Activated T-helper 2 cell treated with anti-CD3 and anti-CD28 coated beads, Interferon-gamma antibody, Interleukin-2, Interleukin-4, amounts not matched to agents 10 μg/mL and 5 μg/mL and 100 μg/mL, durations not matched to agents 14 hours and 24 hours and 36 hours (primary cell): ENCODE data around the gene TOX2. TPM values are rescaled to one million over a fixed set of nuclear protein-coding genes. Genes with fewer than 3 reads are reported as not detected.

Experiments
- DNase-seq: peaks from one replicate; pipeline ENCODE4 v3.0.0; 2021; ENCODE audit warnings: low spot score
- H3K27ac Mint-ChIP-seq: one replicate; pipeline ENCODE4 v1.8.0; 2021; ENCODE audit warnings: mixed read lengths
- H3K27me3 Mint-ChIP-seq: one replicate; pipeline ENCODE4 v1.8.0; 2021; ENCODE audit warnings: low read depth, mixed read lengths
- H3K36me3 Mint-ChIP-seq: one replicate; pipeline ENCODE4 v1.8.0; 2021; ENCODE audit warnings: low read depth, mixed read lengths
- H3K4me1 Mint-ChIP-seq: one replicate; pipeline ENCODE4 v1.8.0; 2021; ENCODE audit warnings: low read depth, mixed read lengths
- H3K4me3 Mint-ChIP-seq: one replicate; pipeline ENCODE4 v1.8.0; 2021; ENCODE audit warnings: low read depth, mild to moderate bottlenecking, moderate library complexity, mixed read lengths
- H3K9me3 Mint-ChIP-seq: one replicate; pipeline ENCODE4 v1.8.0; 2021; ENCODE audit warnings: mixed read lengths
- intact Hi-C: fragments of 100-400 bp; cut with micrococcal nuclease; formaldehyde crosslinking; loops from one replicate; pipeline ENCODE4 v1.15.1; 2023
- total RNA-seq: library from RNA; stranded (reverse); gene quantifications from 2 replicates; pipeline ENCODE4 v1.2.3, GENCODE V29; 2022

TOX2 gene
- total RNA-seq, 1 donor from 2014 or later = 2.4 TPM

DNA sequence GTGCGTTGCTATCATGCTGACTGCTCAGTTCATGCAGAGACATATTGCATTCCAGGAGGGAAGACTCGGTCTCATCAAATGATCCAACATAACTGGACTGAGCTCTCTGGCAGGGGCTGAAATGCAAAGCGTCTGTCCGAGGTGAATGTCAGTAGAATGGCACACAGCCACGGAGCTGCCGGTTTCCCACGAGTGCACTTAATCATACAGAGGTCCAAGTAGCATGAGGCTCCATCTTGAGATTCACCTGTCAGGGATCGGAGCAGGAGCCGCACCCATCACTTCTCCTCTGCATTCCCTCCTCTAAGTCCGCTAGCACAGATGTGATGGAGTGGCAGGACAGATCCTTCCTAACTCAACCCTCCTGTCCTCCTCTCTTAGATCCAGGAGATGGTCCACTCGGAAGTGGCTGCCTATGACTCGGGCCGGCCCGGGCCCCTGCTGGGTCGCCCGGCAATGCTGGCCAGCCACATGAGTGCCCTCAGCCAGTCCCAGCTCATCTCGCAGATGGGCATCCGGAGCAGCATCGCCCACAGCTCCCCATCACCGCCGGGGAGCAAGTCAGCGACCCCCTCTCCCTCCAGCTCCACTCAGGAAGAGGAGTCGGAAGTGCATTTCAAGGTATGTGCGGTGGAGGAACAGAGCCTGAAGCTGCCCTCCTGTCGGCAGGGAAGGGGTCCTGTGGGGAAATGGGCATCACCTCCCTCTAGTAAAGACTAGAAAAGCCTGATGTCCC lies 136.4 kb downstream of the TOX2 start:
- Mint-ChIP-seq H3K9me3 (no peaks in the 10 kb centered on the region), H3K4me3 (no peak overlapping the region), H3K27ac (no peak overlapping the region), H3K36me3 (peaks cover 7% of the 10 kb centered on the region), H3K27me3 (peaks cover 19% of the 10 kb centered on the region), H3K4me1 (no peaks in the 10 kb centered on the region)
- intact Hi-C loops = no loop called here
- no peak for DNase-seq

DNA sequence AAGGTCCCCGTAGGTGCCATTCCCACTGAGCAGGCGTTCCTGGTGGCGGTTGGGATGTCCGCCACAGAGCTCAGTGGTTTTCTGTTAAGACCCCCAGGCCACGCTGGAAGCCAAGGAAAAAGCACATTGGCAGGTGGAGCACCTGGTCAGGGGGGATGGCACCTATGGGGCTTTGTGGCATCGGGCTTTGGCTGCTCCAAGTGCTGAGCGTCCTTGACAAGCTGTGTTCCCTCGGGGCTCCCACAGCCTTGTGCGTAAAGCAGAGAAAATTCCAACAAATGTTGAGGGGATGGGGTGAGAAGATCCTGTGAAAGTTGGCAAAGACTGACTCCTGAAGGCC lies 137.0 kb downstream of the TOX2 start:
- Mint-ChIP-seq H3K36me3 (peaks cover 7% of the 10 kb centered on the region), H3K4me1 (no peaks in the 10 kb centered on the region), H3K4me3 (no peak overlapping the region), H3K27me3 (peaks cover 19% of the 10 kb centered on the region), H3K9me3 (no peaks in the 10 kb centered on the region), H3K27ac (no peak overlapping the region)
- intact Hi-C loops = no loop called here
- DNase-seq = no peak

DNA sequence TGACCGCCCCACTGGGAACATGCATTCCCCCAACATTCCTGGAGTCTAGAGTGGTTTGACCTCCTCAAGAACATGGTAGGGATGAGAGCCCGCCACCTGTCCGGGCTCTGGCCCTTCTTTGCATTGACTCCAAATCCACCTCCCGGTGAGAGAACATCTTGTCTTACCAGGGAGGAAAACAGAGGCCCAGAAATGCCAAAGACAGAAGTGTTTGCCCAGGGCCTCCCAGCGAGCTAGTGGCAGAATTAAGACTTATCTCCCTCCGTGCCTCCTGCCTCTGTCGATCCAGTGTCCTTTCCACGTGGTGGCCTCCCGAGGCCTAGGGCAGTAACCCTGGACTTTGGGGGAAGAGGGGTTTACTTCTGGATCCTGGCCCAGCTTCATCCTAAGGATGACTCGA lies 137.5 kb downstream of the TOX2 start:
- DNase-seq = no peak
- H3K9me3 Mint-ChIP-seq = no peaks in the 10 kb centered on the region
- H3K4me1 Mint-ChIP-seq = no peaks in the 10 kb centered on the region
- H3K27me3 Mint-ChIP-seq = peaks cover 18% of the 10 kb centered on the region
- intact Hi-C loops = no loop called here
- no peak overlapping the region for H3K27ac Mint-ChIP-seq
- peaks cover 10% of the 10 kb centered on the region for H3K36me3 Mint-ChIP-seq
- H3K4me3 Mint-ChIP-seq = no peak overlapping the region

DNA sequence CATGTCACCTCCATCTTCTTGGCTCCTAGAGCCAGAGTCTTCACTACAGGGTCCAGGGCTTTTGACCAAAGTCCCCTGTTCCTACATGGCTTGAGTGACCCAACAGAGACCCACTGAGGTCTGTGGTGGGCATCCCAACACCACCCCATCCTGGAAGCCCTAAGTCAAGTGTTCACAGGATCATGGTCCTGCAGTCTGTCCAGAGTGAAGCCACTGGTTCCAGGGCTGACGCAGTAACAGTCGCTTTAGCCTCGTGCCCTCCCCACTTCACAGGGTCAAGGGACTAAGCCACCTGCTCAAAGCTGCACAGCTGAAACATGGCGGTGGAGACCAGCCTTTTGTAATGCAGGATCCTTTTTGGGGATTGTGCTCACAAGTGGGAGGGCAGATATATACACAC lies 138.4 kb downstream of the TOX2 start:
- no peak overlapping the region for H3K27ac Mint-ChIP-seq
- H3K9me3 Mint-ChIP-seq = no peaks in the 10 kb centered on the region
- peaks cover 13% of the 10 kb centered on the region for H3K36me3 Mint-ChIP-seq
- no peak for DNase-seq
- no peaks in the 10 kb centered on the region for H3K4me1 Mint-ChIP-seq
- intact Hi-C loops = no loop called here
- no peak overlapping the region for H3K4me3 Mint-ChIP-seq
- H3K27me3 Mint-ChIP-seq = peaks cover 17% of the 10 kb centered on the region

DNA sequence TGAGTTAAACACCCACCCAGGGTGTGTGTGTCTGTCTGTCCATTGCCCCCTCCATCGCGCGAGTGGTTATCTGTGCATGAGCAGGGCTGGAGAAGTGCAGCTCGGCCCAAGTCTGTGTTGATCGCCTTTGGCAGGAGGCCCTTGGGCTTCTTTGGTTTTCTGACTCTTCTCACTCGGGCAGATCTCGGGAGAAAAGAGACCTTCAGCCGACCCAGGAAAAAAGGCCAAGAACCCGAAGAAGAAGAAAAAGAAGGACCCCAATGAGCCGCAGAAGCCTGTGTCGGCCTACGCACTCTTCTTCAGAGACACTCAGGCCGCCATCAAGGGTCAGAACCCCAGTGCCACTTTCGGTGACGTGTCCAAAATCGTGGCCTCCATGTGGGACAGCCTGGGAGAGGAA lies 139.5 kb downstream of the TOX2 start:
- no peaks in the 10 kb centered on the region for H3K4me1 Mint-ChIP-seq
- H3K36me3 Mint-ChIP-seq = peaks cover 23% of the 10 kb centered on the region
- intact Hi-C loops = no loop called here
- no peak overlapping the region for H3K27ac Mint-ChIP-seq
- H3K27me3 Mint-ChIP-seq = peaks cover 27% of the 10 kb centered on the region
- no peak for DNase-seq
- H3K9me3 Mint-ChIP-seq = peaks cover 8% of the 10 kb centered on the region
- H3K4me3 Mint-ChIP-seq = no peak overlapping the region

DNA sequence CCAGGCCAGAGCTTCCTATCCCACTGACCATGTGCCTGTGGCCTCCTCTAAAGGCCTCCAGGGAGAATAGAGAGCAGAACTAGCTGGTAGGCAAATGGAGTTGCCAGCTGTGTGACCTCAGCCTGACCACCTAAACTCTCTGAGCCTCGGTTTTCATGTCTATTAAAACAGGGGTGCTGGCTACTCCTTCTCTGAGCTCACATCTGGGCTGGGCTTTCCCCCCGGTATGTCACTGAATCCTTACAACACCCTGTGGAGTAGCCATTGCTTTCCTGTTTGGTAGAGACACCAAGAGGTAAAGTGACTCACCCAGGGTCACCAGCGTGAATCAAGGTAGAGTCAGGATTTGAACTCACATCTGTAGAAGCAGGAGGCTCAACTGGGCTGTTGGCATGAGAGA lies 140.2 kb downstream of the TOX2 start:
- DNase-seq = no peak
- Mint-ChIP-seq H3K4me3 (no peak overlapping the region), H3K4me1 (no peaks in the 10 kb centered on the region), H3K9me3 (peaks cover 8% of the 10 kb centered on the region), H3K27me3 (peaks cover 27% of the 10 kb centered on the region), H3K36me3 (peaks cover 26% of the 10 kb centered on the region), H3K27ac (no peak overlapping the region)
- intact Hi-C loops = no loop called here

DNA sequence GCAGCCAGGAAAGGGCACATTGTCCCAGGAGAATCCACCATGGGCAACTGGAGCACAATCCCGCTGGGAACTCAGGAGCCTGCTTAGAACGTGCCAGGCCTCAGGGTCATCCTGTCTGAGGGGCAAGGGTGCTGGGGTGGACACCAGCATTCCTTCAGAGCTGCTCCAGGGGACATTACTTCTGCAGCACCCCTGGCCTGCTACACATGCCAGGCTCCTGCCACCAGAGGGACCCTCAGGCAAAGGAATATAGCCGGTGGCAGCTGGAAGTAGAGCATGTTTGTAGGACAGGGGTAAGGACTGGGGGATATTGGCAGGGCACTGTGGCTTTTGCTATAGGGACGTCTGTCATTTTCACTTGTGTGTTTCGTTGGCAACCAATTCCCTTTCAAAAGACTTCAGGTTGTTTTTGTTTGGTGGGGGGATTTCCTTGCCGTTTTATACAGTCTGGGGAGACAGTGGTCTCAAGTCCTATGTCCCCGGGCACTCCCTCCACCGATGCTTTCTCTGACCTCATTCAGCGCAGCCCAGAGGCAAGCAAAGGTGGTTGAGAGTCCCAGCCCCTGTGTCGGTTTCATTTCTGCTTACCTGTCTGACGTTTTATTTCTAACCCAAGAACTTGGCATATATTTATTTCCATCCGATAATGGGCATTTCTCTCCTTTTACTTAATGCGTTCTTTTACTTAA lies 141.5 kb downstream of the TOX2 start:
- H3K4me3 Mint-ChIP-seq = no peak overlapping the region
- intact Hi-C loops = loop anchor here (1.0 kb wide), 1 partner anchor 24 kb away; no protein-coding TSS in a partner anchor
- H3K36me3 Mint-ChIP-seq = peaks cover 27% of the 10 kb centered on the region
- H3K27me3 Mint-ChIP-seq = peaks cover 28% of the 10 kb centered on the region
- peaks cover 8% of the 10 kb centered on the region for H3K9me3 Mint-ChIP-seq
- peaks cover 5% of the 10 kb centered on the region for H3K4me1 Mint-ChIP-seq
- peak; percentile 10 for DNase-seq
- H3K27ac Mint-ChIP-seq = no peak overlapping the region

DNA sequence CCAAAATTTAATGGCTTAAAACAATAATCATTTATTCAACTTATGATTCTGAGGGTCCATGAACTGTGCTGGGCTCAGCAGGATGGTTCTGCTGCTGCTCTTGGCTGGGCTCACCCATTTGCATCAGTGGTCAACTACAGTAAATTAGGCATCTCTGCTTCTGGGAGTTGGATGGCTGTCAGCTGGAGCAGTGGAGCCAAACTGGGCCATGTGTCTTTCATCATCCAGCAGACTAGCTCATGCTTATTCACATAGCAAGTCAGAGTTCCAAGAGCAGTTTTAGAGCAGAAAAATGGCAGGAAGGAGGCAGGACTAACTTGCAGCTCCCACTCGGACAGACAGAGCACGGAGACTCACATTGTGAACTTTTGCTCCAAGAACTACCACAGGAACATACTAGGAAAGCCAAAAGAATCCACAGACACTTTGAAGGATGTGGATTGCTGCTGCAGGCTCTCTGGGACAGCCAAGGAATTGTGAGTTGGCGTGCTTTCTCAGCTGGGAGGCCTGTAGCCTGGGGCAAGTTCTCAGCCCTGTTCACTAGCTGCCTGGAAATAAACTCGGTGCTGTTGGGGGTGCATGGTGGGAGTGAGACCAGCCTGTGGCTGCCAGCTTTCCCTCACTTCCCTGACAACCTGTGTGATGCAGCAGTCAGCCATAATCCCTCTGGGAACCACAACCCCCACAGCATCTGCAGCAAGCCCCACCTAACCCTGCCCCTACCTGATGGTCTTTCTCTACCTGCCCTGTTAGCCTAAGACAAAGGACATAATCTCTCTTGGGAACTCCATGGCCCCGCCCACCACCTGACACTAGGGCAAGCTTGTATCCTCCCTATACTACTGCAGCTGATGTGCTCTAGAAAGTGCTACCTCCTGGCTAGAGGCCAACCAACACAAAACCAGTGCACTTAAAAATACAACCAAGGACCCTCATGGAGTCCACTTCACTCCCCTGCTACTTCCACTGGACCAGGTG lies 143.3 kb downstream of the TOX2 start:
- no peak overlapping the region for H3K27ac Mint-ChIP-seq
- H3K4me3 Mint-ChIP-seq = no peak overlapping the region
- no peak for DNase-seq
- intact Hi-C loops = no loop called here
- H3K4me1 Mint-ChIP-seq = peaks cover 7% of the 10 kb centered on the region
- H3K27me3 Mint-ChIP-seq = peaks cover 35% of the 10 kb centered on the region
- peaks cover 29% of the 10 kb centered on the region for H3K36me3 Mint-ChIP-seq
- peaks cover 11% of the 10 kb centered on the region for H3K9me3 Mint-ChIP-seq

DNA sequence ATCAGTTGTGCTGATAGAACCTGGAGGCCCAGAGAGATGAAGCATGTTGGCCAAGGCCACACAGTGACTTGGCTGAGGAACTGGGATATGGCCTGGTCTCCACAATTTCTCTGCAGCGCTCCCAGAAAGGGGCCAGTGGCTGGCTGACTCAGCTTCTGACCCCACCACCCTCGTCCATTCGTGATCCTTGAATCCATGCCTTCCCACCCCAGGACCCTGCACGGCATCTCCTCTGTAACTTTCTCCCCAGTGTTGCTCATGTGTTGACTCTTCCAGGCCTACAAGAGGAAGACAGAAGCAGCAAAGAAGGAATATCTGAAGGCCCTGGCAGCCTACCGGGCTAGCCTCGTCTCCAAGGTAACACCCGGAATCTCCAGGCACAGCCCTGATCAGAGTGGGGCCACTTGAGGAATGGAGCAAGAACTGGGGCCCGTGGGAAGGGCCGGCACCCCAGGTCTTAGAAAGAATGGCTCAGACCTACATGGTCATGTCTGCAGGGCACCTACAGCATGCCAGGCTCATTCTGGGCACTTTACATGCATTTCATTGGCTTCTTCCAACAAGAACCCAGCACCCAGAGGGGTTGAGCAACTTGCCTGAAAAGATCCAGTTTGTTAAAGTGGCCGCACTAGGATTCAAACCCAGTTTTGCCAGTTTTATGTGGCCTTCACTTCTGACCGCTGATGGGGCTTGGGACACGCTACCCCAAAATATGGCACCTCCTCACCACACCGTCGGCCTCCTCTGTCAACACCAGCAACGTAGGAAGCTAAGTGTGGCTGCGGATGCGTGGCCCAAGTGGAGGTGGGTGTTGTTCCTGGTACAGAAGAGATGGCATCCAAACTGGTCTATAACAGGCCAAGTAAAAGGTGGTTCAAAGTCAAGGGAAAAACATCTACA lies 150.1 kb downstream of the TOX2 start:
- H3K27ac Mint-ChIP-seq = no peak overlapping the region
- DNase-seq = no peak
- H3K36me3 Mint-ChIP-seq = peaks cover 11% of the 10 kb centered on the region
- peaks cover 19% of the 10 kb centered on the region for H3K27me3 Mint-ChIP-seq
- H3K4me1 Mint-ChIP-seq = peaks cover 20% of the 10 kb centered on the region
- intact Hi-C loops = loop anchor here (5.0 kb wide), 2 partner anchors 32 to 112 kb away; no protein-coding TSS in a partner anchor
- peaks cover 6% of the 10 kb centered on the region for H3K9me3 Mint-ChIP-seq
- no peak overlapping the region for H3K4me3 Mint-ChIP-seq

DNA sequence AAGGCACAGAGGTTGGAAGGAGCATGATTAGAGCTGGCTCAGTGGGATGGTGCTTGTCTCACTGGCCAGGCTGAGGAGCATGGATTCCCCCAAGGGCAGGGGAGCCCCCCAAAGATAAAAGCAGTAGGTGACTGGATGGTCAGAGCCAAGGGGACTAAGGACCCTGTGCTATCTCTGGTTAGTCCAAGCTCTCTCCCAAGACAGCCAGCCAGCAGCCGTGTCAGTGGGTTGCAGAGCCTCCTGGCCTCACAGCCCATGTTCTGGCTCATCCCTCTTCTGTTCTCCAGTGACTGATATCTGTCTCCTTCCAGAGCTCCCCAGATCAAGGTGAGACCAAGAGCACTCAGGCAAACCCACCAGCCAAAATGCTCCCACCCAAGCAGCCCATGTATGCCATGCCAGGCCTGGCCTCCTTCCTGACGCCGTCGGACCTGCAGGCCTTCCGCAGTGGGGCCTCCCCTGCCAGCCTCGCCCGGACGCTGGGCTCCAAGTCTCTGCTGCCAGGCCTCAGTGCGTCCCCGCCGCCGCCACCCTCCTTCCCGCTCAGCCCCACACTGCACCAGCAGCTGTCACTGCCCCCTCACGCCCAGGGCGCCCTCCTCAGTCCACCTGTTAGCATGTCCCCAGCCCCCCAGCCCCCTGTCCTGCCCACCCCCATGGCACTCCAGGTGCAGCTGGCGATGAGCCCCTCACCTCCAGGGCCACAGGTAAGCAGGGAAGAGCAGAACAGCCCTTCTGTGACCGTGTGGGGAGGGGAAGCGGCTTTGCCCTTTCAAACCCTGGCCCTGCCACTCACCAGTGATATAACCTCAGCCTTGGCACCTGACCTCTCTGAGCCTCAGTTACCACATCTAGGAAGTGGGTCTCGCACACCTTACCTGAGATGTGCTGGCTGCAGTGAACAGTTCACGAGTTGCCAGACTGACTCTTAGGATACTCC lies 151.0 kb downstream of the TOX2 start:
- Mint-ChIP-seq H3K9me3 (peaks cover 6% of the 10 kb centered on the region), H3K4me3 (no peak overlapping the region), H3K36me3 (peaks cover 9% of the 10 kb centered on the region), H3K27ac (no peak overlapping the region), H3K27me3 (peaks cover 18% of the 10 kb centered on the region), H3K4me1 (peaks cover 27% of the 10 kb centered on the region)
- intact Hi-C loops = loop anchor here (5.0 kb wide), 2 partner anchors 33 to 113 kb away; no protein-coding TSS in a partner anchor
- no peak for DNase-seq
